MV-4-11 (cell line): Measurements from ENCODE around the gene TMEM17.

ENCODE experiments used
- DNase-seq: peaks from one replicate; lab custom pipeline; 2025; lab: John Stamatoyannopoulos, UW

Gene TMEM17

GRCh38 chr2:62472312-62472711 lies 33.7 kb downstream of the TMEM17 start:
- no peak for DNase-seq

DNA sequence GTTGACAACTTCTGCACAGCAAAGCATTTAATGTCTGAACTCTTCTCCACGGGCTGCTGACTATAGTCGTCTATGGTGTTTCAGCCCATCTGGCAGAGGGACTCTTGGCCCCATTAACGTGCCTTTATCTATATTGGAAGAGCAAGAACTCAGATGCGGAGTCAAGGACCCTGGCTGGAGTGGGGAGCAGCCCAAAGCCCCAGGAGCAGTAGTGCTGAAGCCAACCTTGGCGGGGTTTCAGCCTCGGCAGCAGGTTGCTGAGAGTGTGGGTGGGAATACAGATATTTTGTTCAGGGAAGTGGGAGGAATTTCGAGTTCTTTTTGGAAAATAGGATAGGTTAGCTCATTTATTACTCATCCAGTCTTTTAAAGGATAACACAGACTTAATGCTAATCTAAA lies 34.2 kb downstream of the TMEM17 start:
- no peak for DNase-seq

- no peak for DNase-seq
These were observed 34.6 kb downstream of the TMEM17 start for GRCh38 chr2:62471404-62471803.

GRCh38 chr2:62469548-62469947 lies 36.4 kb downstream of the TMEM17 start:
- DNase-seq: no peak

- DNase-seq: no peak
These were observed 36.9 kb downstream of the TMEM17 start for GRCh38 chr2:62469114-62469513.

GRCh38 chr2:62467475-62468321 lies 38.3 kb downstream of the TMEM17 start:
- DNase-seq: peak; percentile 33

DNA sequence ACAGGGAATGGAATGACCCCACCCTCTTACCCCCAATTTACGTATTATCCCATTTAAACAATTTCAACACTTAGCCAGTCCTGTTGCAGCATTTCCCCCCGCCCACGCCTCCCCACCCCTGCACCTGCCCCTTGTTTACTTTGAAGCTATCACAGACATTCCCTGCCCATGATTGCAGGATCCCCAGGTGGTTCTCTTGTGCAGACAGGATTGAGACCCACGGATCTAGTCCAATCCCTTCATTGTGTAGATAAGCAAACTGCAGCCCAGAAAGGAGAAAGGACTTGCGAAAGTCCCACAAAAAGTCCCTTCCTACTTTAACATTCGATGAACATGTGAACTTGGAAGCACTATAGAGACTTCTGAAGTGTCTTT lies 38.9 kb downstream of the TMEM17 start:
- DNase-seq: no peak

- DNase-seq: no peak
These were observed 39.5 kb downstream of the TMEM17 start for GRCh38 chr2:62466503-62466854.

GRCh38 chr2:62465741-62466502 lies 40.1 kb downstream of the TMEM17 start:
- peak; percentile 2 for DNase-seq

- DNase-seq: no peak
These were observed 40.8 kb downstream of the TMEM17 start for GRCh38 chr2:62465039-62465740.

GRCh38 chr2:62464221-62465007 lies 41.6 kb downstream of the TMEM17 start:
- DNase-seq: no peak

DNA sequence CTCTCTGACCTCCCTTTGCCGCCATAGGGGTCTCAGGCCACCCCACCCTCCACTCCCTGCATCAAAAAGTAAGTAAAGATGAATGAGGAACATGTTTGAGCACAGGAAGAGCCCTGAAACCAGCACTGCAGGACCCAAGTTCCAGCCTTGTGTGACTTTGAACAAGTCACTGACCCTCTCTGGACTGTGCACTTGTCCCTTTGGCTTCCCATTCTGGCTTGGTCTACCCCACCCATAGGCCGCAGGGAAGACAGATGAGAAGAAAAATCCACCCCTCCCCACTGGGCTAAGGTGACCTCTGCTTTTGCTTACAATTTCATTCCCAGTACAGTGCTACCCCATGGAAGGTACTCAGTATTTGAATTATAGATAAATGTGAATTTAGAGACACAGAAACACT lies 43.8 kb downstream of the TMEM17 start:
- DNase-seq: no peak

DNA sequence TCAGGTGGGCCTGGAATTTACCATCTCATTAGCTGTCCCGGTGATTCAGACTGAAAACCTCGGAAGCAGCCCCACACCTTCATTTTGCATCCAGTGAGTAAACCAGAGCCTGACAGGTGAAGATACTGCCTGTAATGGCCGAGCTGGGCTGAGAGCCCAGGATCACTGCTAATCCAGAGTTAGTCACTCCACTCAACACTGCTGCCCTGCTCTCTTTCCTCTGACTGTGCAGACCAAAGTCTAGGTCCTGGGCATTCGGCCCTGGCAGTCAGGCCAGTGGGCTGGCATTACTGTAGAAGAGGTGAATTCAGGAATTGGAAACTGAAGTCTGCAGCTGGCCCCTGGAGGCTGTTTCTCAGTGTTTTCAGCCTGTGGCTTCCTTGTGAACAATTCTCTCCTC lies 44.3 kb downstream of the TMEM17 start:
- DNase-seq: no peak

DNA sequence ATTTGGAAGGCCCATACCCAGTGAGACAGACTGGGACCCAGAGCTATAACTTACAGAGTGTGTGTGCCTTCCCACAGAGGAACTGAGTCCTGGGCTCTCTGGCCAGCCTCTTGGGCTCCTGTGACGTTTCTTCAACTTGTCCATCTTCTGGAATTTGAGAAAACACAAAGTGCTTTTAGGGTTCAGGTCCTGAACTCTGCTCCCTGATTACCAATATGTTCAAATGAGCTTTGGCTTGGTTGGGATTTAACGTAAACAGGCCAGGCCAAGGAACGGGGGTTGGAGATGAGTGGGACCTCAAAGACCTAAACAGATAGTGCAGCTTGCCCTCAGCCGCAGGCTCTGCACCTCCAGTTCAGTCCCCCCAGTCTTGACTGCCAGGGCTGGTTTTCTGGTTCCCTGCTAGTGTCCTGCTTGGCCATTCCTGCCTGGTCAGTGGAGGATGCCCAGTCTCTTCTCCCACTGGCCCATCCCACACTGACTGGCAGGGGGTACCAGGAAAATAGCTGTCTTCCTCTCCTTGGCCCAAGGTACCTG lies 44.9 kb downstream of the TMEM17 start:
- DNase-seq: no peak

DNA sequence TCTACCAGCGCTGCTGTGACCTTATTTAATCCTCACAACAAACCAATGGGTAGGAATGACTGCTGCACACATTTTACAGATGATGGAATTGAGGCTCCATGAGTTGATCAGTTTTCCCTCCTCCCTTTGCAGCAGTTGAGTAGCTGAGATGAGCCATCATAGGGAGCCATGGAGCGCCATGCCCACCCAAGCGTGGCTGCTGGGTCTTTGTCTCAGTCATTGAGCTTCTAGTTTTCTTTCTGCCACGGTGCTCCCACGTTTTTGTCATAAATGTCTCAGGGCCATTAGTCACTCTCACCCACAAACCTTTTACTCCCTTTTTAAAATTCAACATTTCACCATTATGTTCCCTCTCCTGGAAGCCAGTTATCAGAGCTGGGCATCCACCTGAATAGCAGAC lies 45.8 kb downstream of the TMEM17 start:
- no peak for DNase-seq

- DNase-seq: no peak
These were observed 46.3 kb downstream of the TMEM17 start for GRCh38 chr2:62459672-62460071.

DNA sequence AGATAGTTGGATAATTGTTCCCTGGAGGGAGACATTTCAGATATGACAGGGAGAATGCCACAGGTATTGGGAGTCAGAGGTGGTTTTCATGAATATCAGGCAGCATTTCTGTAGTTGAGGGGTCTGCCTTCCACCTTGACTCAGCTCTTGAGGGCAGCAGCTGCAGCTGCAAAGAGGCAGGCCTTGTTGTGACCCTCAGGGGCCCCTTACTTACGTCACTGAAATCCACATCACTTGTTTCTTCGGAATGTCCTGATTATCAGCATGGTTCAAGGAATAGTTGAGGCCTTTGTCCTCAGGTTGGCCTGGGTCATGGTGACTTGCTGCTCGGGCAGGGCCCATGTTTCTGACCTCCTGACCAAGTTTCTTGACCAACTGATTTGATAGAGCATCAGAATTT lies 46.9 kb downstream of the TMEM17 start:
- DNase-seq: no peak

DNA sequence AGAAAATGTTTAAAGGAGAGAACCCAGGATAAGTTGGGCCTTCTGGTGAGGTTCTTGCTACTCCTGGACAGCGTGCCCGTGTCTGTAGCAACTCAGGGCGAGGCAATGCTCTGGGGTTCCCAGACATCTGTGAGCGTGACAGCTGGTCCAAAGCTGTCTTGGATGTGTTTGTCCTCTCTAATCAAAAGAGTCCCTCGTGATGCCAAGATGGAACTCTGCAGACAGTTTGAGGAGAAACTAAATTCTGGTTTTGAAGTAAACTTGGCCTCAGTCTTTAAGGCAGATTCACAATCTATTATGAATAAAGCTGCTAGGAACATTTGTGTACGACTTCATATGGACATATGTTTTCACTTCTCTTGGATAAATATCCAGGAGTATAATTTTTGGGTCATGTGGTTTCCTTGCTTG lies 47.3 kb downstream of the TMEM17 start:
- no peak for DNase-seq

GRCh38 chr2:62458206-62458641 lies 47.8 kb downstream of the TMEM17 start:
- no peak for DNase-seq

DNA sequence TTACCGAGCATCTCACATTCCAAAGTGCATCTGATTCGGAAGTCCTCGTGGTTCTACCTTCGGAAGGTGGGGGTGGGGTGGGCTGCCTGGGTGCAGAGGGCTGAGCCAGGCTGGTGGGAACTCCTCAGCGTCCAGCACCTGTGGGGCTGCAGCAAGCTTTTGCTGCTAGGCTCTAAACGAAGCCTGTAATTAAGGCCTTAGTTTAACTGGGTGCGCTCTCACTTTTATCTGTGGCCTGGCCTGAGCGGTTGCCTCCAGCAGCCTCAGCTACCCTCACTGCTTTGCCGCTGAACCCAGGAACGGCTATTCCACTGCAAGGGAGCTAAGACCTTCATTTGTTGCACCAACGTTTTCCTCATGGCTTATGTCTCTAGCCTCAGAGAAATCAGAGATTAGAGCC lies 48.4 kb downstream of the TMEM17 start:
- DNase-seq: no peak

GRCh38 chr2:62456721-62457539 lies 49.1 kb downstream of the TMEM17 start:
- DNase-seq: peak; percentile 13
